HG03457 (cell line): Measurements from ENCODE around the gene SLC17A9.
A peak's percentile ranks its signal among the peaks of the same experiment; 100 is the strongest.

Experiments
- ATAC-seq: cut with Tn5 transposase; IDR thresholded peaks from one replicate; pipeline ENCODE4 v1.9.1; 2021; ENCODE audit warnings: moderate number of reproducible peaks; ENCODE audit not compliant: unreplicated experiment

SLC17A9 gene

GRCh38 chr20:62966212-62967148 lies 14.0 kb downstream of the SLC17A9 start:
- no peak for ATAC-seq

- ATAC-seq = no peak
Measured at GRCh38 chr20:62967149-62967501, 14.6 kb downstream of the SLC17A9 start.

GRCh38 chr20:62967628-62968351 lies 15.3 kb downstream of the SLC17A9 start:
- ATAC-seq = no peak

DNA sequence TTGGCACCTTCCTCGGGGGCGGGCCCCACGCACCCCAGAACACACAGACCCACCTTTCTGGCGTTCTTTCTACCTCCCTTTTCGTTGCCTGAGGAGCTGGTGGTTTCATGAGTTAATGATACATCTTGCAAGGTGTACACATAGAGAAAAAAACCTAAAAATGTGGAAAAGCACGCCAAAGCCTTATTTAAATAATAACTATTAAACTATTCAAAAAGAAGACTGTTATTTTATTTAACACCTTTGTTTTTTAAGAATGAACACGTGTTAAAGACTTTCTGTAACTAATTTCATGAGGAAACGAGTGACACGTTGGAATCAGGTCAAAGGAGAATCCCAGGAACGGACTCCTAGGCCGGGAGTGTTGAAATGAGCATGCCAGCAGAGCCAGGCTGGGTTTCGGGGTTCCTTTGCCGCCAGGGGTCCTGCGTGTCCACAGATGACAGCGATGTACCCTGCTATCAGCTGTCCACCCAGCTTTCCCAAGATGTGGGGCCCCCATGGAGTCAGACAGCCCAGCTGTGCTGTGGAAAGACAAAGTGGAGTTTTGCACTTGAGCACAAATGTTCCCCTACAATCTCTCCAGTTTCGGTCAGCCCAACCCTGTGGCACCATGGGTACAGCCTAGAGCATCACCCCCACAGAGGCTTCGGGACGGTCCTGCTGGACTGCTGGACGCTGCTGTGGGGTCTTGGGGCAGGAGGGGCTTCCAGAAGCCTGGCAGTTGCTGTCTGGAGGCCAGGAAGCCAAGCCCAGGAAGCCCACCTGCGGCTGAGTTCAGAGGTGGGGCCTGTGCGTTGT lies 16.1 kb downstream of the SLC17A9 start:
- no peak for ATAC-seq

GRCh38 chr20:62969179-62969760 lies 16.8 kb downstream of the SLC17A9 start:
- no peak for ATAC-seq

GRCh38 chr20:62969939-62970306 lies 17.4 kb downstream of the SLC17A9 start:
- ATAC-seq = no peak

DNA sequence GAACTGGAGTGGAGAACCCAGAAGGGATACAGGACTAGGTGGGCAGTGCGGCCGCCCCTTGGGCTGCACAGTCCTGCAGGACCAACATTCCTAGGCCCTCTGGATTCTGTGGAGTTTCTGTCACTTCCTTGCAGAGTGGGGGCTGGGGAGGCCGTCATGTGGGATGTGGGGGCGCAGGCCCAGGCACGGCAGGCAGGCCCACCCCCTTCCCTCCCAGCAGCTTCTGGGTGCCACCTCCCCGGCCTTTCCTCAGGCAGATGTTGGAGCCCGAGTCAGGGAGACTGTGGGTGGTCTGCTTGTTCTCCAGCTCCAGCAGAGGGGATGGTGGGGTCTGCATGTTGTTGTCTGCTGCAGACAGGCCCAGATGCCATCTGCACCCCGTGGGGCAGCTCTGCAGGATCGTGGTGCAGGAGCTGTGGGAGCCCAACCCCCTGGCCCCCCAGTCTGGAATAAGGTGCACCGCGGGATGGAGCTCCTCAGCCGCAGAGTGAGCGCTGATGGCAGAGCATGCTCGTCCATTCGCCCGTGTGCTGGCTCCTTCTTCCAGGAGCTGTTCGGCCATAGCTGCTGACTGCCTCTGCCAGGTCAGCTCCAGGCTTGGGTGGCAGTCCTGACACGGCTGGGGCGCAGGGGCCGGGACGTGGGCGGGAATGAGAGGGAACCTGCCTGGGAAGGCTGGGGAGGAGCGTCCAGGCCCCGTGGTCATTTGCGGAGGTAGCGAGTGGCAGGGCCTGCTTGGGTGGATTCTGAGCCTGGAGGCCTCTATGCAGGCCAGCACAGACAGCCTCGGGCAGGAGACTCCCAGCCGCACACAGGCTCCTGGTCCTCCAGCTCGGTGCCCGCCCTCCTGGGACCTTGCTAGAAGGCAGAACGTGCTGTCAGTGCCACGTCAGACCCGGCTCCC lies 18.1 kb downstream of the SLC17A9 start:
- ATAC-seq = no peak

DNA sequence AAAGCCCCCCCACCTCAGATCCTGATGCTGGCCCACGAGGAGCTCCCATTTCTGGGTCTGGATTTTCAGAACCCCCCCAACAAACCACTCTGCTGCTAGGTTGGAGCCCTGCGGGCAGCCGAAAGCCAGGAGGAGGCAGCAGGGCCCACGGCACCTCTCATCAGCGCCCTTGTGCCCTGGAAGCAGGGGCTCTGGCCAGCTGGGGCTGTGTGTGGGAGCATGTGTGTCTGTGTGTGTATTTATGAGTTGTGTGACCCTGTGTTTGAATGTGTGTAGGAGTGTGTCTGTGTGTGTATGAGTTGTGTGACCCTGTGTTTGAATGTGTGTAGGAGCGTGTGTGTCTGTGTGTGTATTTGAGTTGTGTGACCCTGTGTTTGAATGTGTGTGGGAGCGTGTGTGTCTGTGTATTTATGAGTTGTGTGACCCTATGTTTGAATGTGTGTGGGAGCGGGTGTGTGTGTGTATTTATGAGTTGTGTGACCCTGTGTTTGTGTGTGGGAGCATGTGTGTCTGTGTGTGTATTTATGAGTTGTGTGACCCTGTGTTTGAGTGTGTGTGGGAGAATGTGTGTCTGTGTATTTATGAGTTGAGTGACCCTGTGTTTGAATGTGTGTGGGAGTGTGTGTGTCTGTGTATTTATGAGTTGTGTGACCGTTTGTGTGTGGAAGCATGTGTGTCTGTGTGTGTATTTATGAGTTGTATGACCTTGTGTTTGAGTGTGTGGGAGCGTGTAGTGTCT lies 18.9 kb downstream of the SLC17A9 start:
- ATAC-seq = no peak

- ATAC-seq = peak; percentile 49
Measured at GRCh38 chr20:62971950-62972844, 19.7 kb downstream of the SLC17A9 start.

- no peak for ATAC-seq
Measured at GRCh38 chr20:62972845-62973745, 20.6 kb downstream of the SLC17A9 start.

DNA sequence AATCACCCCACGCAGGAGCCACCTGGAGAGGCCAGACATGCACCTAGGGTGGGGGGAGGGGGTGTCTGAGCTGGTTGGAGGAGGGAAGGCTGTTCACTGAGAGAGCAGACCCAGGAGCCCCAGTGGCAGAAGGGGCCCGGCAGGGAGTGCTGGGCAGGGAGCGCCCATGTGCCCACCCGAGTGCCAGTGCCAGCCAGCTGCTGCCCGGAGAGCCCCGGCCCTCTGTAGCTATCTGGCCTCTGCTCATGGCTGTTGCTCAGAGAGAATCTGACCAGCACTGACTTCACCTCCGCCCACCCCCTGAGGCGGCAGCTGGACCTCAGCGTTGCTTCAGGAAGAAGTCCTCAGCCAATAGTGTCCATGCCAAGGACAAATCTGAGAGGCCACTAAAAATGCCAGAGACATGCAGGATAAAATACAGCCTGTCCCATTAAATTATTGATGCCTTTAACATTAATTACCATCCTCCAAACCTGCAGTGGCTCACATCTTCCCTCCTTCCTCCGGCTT lies 22.8 kb downstream of the SLC17A9 start:
- ATAC-seq = no peak

DNA sequence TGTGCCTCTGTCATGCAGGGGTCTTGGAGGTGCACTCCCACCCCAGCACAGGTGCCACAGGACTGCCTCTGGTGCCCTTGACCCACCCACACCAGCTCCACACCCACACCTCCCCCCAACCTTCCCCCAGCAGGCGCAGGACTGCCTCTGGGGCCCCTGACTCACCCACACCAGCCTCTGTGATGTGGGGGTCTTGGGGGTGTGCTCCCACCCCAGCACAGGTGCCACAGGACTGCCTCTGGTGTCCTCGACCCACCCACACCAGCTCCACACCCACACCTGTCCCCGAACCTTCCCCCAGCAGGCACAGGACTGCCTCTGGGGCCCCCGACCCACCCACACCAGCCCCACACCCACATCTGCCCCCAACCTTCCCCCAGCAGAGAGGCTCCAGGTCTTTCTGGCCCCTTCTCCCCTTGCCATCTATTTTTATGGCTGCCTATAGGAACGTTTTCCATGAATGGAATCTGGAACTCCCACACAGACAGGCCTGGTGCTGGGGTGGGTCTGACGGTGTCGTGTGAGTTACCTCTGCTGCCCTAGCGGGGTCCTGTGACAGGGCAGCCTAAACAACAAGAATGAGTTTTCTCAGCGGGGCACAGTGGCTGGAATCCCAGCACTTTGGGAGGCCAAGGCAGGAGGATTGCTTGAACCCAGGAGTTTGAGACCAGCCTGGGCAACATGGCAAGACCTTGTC lies 23.5 kb downstream of the SLC17A9 start:
- no peak for ATAC-seq

- no peak for ATAC-seq
Measured at GRCh38 chr20:62976886-62977285, 24.4 kb downstream of the SLC17A9 start.

GRCh38 chr20:62977613-62978560 lies 25.4 kb downstream of the SLC17A9 start:
- ATAC-seq = peak; percentile 39

- ATAC-seq = no peak
Measured at GRCh38 chr20:62978561-62978943, 26.0 kb downstream of the SLC17A9 start.
